Activated CD8-positive, alpha-beta T cell treated with anti-CD3 and anti-CD28 coated beads, Interleukin-2, amount 10 ng/mL, durations not matched to agents 7 days and 5 days (primary cell): ENCODE results near the gene CLCNKA. TPM values are rescaled to one million over a fixed set of nuclear protein-coding genes. Genes with fewer than 3 reads are reported as not detected.
"Not testable (repeated sequence)": the region's sequence is repeated elsewhere in the genome, so short reads cannot be mapped to it uniquely, and the experiment has no call there.

Source experiments
- ATAC-seq: fragments of 150-1000 bp; cut with Tn5 transposase; one replicate; pipeline ENCODE4 v1.10.0; 2021; ENCODE audit warnings: moderate library complexity
- CTCF ChIA-PET: fragments of 350-600 bp; sonication (Branson Sonifier 250); formaldehyde crosslinking; loops from one replicate; lab custom pipeline; 2021; ENCODE audit warnings: antibody characterized with exemption; lab: Charles Lee
- POLR2A ChIA-PET: fragments of 350-600 bp; sonication (Branson Sonifier 250); formaldehyde crosslinking; loops from one replicate; lab custom pipeline; 2021; ENCODE audit warnings: antibody characterized with exemption; lab: Charles Lee
- DNase-seq: peaks from one replicate; pipeline ENCODE4 v3.0.0-alpha.2; 2020
- H3K27ac Mint-ChIP-seq: one replicate; pipeline ENCODE4 v1.8.0; 2021; ENCODE audit warnings: mild to moderate bottlenecking, mixed read lengths
- H3K27me3 Mint-ChIP-seq: one replicate; pipeline ENCODE4 v1.8.0; 2021; ENCODE audit warnings: low read depth, mixed read lengths
- H3K36me3 Mint-ChIP-seq: one replicate; pipeline ENCODE4 v1.8.0; 2021; ENCODE audit warnings: low read depth, mixed read lengths
- H3K4me1 Mint-ChIP-seq: one replicate; pipeline ENCODE4 v1.8.0; 2021; ENCODE audit warnings: low read depth, mixed read lengths
- H3K4me3 Mint-ChIP-seq: one replicate; pipeline ENCODE4 v1.8.0; 2021; ENCODE audit warnings: mild to moderate bottlenecking, mixed read lengths
- H3K9me3 Mint-ChIP-seq: one replicate; pipeline ENCODE4 v1.8.0; 2022; ENCODE audit warnings: mixed read lengths; ENCODE audit not compliant: insufficient read depth
- total RNA-seq, 2 experiments: library from RNA; stranded (reverse); gene quantifications; one replicate each; pipeline ENCODE4 v1.2.3, GENCODE V29; 2021

Gene CLCNKA
- total RNA-seq, 2 experiments from 2014 or later, result not detected

DNA sequence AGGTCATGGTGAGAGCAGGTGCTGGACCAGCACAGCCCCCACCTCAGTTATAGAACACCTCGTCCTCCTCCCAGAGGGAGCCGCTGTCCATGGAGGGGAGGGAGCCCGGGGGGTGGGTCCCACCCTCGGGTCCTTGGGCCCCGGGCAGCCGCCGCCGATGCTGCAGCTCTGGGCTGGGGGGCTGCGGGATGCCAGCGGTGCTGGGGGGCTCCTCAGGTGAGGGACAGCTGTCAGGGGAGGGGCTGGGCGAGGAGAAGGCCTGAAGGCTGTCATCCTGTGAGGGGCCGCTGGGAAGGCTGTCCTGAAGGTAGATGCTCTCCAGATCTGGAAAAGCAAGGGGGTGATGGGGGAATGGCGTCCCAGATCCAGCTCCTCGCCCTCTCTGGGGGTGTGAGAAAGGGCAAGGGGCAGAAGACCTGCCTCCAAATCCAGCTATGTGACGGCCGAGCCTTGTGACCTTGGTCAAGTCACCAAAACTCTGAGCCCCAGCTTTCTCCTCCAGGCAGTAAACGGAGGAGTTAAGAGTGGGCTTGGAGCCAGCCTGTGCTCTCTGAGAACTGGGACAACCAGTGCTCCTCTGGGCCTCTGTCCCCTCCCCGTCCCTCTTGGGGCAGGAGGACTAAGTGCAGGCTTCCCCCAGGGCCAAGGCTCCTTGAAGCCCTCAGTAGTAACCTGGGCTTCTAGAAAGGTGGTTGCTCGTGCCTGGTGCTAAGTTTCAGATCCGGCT lies 36.7 kb downstream of the CLCNKA start:
- H3K4me3 Mint-ChIP-seq, CTCF ChIA-PET, H3K27me3 Mint-ChIP-seq, H3K9me3 Mint-ChIP-seq, ATAC-seq, H3K36me3 Mint-ChIP-seq, H3K27ac Mint-ChIP-seq, DNase-seq, POLR2A ChIA-PET: not testable (repeated sequence)
- H3K4me1 Mint-ChIP-seq, result peaks cover 27% of the 10 kb centered on the region

GRCh38 chr1:16061266-16061665 lies 39.4 kb downstream of the CLCNKA start:
- H3K36me3 Mint-ChIP-seq, result no peaks in the 10 kb centered on the region
- H3K27me3 Mint-ChIP-seq, result no peaks in the 10 kb centered on the region
- peaks cover 34% of the 10 kb centered on the region for H3K4me1 Mint-ChIP-seq
- POLR2A ChIA-PET, result no interaction called here
- CTCF ChIA-PET, result no interaction called here
- H3K4me3 Mint-ChIP-seq, result no peak overlapping the region
- ATAC-seq (no peak), DNase-seq (no peak)
- no peaks in the 10 kb centered on the region for H3K9me3 Mint-ChIP-seq
- no peak overlapping the region for H3K27ac Mint-ChIP-seq

DNA sequence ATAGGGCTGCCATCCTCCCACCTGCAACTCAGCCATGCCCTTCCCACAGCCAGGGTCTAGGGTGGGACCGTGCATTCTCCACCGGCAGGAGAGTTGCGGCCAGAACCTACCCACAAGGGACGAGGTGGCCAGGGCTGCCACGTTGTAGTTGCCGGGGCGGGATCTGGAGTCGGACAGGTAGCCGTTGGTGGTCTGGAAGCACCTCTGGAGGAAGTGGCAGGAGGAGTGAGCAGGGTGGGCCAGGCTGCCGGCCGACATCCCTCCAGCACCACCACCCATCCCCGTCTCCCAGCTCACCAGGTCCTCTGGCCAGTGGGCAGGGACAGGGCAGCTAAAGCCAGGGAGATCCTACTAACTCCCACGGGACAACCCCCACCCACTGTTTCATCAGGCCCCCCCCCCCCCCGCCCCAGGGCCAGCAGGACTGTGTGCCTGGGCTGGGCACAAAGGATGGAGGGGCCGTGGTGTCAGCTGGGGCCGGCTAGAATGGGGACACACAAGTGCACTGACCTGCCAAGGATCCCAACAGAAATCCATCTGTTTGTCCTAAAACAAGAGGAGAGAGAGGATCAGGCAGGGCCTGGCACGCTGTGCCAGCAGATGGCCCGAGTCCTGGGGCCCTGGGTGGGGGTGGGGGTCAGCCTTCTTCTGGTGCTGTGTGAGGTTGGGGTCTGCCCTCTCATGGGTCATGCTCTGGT lies 40.3 kb downstream of the CLCNKA start:
- H3K27me3 Mint-ChIP-seq, POLR2A ChIA-PET, ATAC-seq, H3K27ac Mint-ChIP-seq, DNase-seq, H3K9me3 Mint-ChIP-seq, CTCF ChIA-PET, H3K4me3 Mint-ChIP-seq, H3K36me3 Mint-ChIP-seq: not testable (repeated sequence)
- peaks cover 38% of the 10 kb centered on the region for H3K4me1 Mint-ChIP-seq

GRCh38 chr1:16062687-16063075 lies 40.8 kb downstream of the CLCNKA start:
- H3K27ac Mint-ChIP-seq, DNase-seq, H3K36me3 Mint-ChIP-seq, POLR2A ChIA-PET, H3K9me3 Mint-ChIP-seq, H3K4me3 Mint-ChIP-seq, H3K27me3 Mint-ChIP-seq, CTCF ChIA-PET, ATAC-seq: not testable (repeated sequence)
- peaks cover 43% of the 10 kb centered on the region for H3K4me1 Mint-ChIP-seq

- Mint-ChIP-seq H3K4me1 (peaks cover 50% of the 10 kb centered on the region), H3K36me3 (no peaks in the 10 kb centered on the region), H3K27ac (peak overlapping the region; percentile 75), H3K27me3 (no peaks in the 10 kb centered on the region), H3K4me3 (peak overlapping the region; percentile 74), H3K9me3 (no peaks in the 10 kb centered on the region)
- CTCF ChIA-PET, result interaction anchor here (1.4 kb wide), 1 partner anchor 11 kb away, joined by 4 read pairs; no protein-coding TSS in a partner anchor
- DNase-seq (no peak), ATAC-seq (no peak)
- POLR2A ChIA-PET, result no interaction called here
Measured at GRCh38 chr1:16063226-16063829, 41.5 kb downstream of the CLCNKA start.

DNA sequence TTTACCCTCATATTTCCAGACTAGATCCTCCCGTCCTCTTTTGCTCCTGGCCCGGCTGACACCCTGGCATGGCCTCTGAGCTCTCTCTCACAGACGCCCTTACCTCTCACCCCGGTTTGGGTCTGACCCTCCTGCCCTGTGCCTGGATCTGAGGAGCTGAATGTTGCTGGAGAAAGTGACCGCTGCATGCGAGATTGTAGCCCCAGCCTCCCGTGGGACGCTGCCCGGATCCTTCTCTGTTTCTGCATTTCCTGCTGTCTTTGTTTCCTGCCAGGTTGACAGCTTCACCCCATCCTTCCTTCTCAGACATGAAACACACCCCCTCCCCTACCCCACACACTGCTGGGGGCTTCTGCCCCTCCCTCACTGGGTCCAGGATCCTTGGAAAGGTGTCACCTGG lies 42.1 kb downstream of the CLCNKA start:
- Mint-ChIP-seq H3K9me3 (no peaks in the 10 kb centered on the region), H3K27me3 (no peaks in the 10 kb centered on the region), H3K27ac (peak overlapping the region; percentile 75), H3K4me1 (peaks cover 56% of the 10 kb centered on the region), H3K4me3 (peak overlapping the region; percentile 74), H3K36me3 (no peaks in the 10 kb centered on the region)
- DNase-seq, result no peak
- POLR2A ChIA-PET, result interaction anchor here (0.6 kb wide), 1 partner anchor 137 kb away, joined by 3 read pairs; no protein-coding TSS in a partner anchor
- ATAC-seq, result no peak
- CTCF ChIA-PET, result interaction anchor here (0.9 to 2.3 kb wide), 5 partner anchors 10 to 312 kb away, joined by 3 to 8 read pairs (median 4); no protein-coding TSS in a partner anchor

DNA sequence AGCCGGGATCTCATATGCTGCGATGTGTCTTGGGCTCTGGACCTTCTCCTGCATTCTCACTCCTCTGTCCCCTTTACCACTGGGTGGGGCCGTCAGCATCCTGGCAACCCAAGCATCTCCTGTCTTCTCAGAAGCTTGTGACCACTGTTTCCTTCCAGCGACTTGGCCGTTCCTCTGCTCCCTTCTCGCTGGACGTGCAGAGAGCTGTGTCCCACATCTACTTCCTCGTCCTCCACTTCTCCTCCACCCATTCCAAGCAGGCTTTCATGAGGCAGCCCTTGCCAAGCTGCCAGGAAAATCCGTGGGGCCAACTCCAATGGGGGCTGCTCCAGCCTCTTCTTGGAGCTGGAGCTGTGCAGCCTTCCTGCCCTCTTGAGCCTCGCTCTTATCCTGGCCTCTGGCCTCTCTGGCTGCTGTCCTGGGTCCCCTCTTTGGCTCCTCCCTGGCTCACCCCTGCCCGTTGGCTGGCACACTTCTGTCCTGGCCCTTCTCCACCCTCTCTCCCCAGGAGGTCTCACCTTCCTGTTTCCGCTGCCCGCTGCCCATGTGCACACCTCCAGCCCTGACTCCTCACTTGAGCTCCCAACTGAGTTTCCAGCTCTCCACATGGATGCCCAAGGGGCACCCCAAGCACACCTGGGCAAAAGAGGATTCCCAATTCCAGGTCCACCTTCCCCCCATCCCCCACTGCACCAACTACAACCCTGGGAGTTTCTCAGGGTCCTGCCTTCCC lies 42.9 kb downstream of the CLCNKA start:
- DNase-seq (peak; percentile 33), ATAC-seq (peak; percentile 35)
- H3K4me3 Mint-ChIP-seq, result peak overlapping the region; percentile 74
- H3K4me1 Mint-ChIP-seq, result peaks cover 64% of the 10 kb centered on the region
- POLR2A ChIA-PET, result interaction anchor here (0.6 kb wide), 2 partner anchors 16 to 136 kb away, joined by 3 read pairs; no protein-coding TSS in a partner anchor
- CTCF ChIA-PET, result interaction anchor here (0.6 to 2.3 kb wide), 6 partner anchors 9 to 311 kb away, joined by 3 to 8 read pairs (median 4); no protein-coding TSS in a partner anchor
- peak overlapping the region; percentile 75 for H3K27ac Mint-ChIP-seq
- H3K27me3 Mint-ChIP-seq, result no peaks in the 10 kb centered on the region
- no peaks in the 10 kb centered on the region for H3K9me3 Mint-ChIP-seq
- H3K36me3 Mint-ChIP-seq, result no peaks in the 10 kb centered on the region

DNA sequence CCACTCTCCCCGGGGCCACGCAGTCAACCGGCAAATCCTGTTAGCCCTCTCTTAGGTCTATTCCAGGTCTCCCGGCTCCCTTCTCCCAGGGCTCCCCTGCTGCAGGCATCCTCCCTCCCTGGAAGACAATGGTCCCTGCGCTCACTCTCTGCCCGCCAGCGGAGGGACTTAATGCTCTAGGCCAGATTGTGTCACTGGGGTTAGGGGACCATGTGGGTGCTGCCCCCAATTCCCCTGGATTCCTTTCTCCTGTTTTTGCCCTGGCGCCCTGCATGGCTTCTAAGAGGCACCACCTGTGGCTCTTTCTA lies 43.4 kb downstream of the CLCNKA start:
- no peaks in the 10 kb centered on the region for H3K9me3 Mint-ChIP-seq
- H3K4me3 Mint-ChIP-seq, result peak overlapping the region; percentile 74
- H3K36me3 Mint-ChIP-seq, result no peaks in the 10 kb centered on the region
- ATAC-seq, result no peak
- H3K27me3 Mint-ChIP-seq, result no peaks in the 10 kb centered on the region
- ChIA-PET CTCF (interaction anchor here (2.3 kb wide), 1 partner anchor 14 kb away, joined by 8 read pairs; no protein-coding TSS in a partner anchor), POLR2A (no interaction called here)
- peak overlapping the region; percentile 75 for H3K27ac Mint-ChIP-seq
- peaks cover 69% of the 10 kb centered on the region for H3K4me1 Mint-ChIP-seq
- no peak for DNase-seq

- peaks cover 78% of the 10 kb centered on the region for H3K4me1 Mint-ChIP-seq
- no peaks in the 10 kb centered on the region for H3K36me3 Mint-ChIP-seq
- no peak overlapping the region for H3K27ac Mint-ChIP-seq
- no peak for ATAC-seq
- no peaks in the 10 kb centered on the region for H3K9me3 Mint-ChIP-seq
- ChIA-PET POLR2A (no interaction called here), CTCF (interaction anchor here (0.9 kb wide), 1 partner anchor 178 kb away, joined by 3 read pairs; no protein-coding TSS in a partner anchor)
- no peaks in the 10 kb centered on the region for H3K27me3 Mint-ChIP-seq
- no peak overlapping the region for H3K4me3 Mint-ChIP-seq
- DNase-seq, result no peak
Measured at GRCh38 chr1:16066245-16066644, 44.4 kb downstream of the CLCNKA start.

DNA sequence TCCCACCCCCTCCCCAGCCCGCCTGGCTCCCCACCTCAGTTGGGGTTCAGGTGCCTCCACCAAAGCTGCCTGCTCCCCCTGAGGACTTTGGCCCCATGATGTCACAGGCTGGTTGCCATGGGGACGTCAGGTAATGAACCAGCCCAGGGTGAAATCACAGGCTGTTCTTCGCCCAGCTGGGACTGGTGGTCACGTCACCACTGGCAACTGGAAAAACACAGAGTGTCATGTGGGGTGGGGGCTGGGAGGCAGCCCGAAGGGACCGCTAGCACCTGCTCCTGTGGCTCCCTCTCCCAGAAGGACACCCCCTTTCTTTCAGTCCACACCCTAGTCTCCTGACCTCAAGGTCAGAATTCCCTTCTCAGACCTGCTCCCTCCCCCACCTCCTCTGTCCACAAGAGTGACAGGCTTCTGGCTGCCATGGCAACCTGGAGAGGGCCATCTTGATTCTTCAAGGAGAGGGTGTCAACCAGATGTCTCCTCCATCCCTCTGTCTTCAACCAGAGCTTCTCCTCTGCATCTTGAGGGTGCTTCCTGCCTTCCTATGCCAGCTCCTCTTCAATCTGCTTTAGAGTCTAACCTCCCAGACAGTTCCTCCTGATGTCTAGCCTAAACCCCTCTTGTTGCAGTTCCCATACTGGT lies 45.4 kb downstream of the CLCNKA start:
- Mint-ChIP-seq H3K27ac (peak overlapping the region; percentile 57), H3K9me3 (no peaks in the 10 kb centered on the region), H3K27me3 (peaks cover 4% of the 10 kb centered on the region), H3K36me3 (no peaks in the 10 kb centered on the region), H3K4me1 (peaks cover 86% of the 10 kb centered on the region), H3K4me3 (no peak overlapping the region)
- ChIA-PET POLR2A (no interaction called here), CTCF (interaction anchor here (0.8 to 4.0 kb wide), 3 partner anchors 12 to 177 kb away, joined by 3 to 47 read pairs (median 5); no protein-coding TSS in a partner anchor)
- ATAC-seq, result peak; percentile 25
- DNase-seq, result peak; percentile 54

DNA sequence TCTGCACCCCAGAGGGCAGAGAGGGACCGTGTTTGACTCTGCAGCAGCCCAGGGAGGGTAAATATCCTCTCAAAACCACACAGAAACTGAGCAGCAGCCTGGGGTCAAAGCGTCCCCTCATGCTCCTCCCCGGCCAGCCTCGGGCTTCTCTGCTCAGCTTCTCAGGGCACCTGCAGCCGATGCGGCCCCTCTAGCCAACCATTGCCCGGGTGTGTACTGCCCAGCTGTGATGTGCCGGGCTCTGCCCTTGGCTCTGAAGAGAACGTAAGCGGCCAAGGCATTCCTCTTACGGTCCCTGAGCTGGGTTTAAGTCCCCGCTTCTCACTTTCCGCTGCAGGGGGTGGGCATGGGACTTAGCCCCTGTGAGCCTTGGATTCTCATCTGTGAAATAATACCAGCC lies 46.1 kb downstream of the CLCNKA start:
- Mint-ChIP-seq H3K9me3 (no peaks in the 10 kb centered on the region), H3K27me3 (peaks cover 7% of the 10 kb centered on the region), H3K4me1 (peaks cover 81% of the 10 kb centered on the region), H3K4me3 (no peak overlapping the region), H3K36me3 (no peaks in the 10 kb centered on the region), H3K27ac (peak overlapping the region; percentile 57)
- CTCF ChIA-PET, result interaction anchor here (0.8 to 4.0 kb wide), 2 partner anchors 12 to 14 kb away, joined by 5 to 47 read pairs; no protein-coding TSS in a partner anchor
- POLR2A ChIA-PET, result no interaction called here
- DNase-seq, result no peak
- no peak for ATAC-seq
